ENCODE measurements around the gene DYNLT1.
"Not testable (repeated sequence)": the region's sequence is repeated elsewhere in the genome, so short reads cannot be mapped to it uniquely, and the experiment has no call there.

Gene DYNLT1

GRCh38 chr6:158662954-158663624 lies 18.5 kb upstream of the DYNLT1 start:
- DNase-seq, result peak; percentile 25

- no peak for DNase-seq
Observed at GRCh38 chr6:158662607-158662953, 18.0 kb upstream of the DYNLT1 start.

DNA sequence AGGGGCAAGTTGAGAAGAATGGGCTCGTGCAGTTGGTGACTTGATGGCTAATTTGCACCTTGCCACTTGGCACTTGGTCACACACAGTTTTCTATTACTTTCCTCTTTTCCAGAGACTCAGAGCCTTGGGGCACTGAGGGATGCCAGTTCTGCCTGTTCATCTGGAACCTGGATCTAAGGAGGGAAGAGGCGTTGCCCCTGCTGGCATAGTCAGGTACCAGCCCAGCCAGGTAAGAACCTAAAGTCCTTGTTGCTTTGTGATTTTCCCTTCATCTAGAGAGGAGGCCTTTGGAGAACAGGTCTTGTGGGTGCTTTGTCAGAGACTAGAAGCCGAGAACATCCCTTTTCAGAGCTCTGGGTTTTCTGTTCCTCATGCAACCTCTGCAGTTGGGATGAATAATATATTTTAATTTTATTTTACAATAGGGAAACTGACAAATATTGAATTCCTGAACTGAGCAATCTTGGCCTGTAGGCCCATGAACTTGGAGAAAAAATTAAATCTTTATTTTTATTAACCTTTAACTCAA lies 16.7 kb upstream of the DYNLT1 start:
- no peak for DNase-seq

DNA sequence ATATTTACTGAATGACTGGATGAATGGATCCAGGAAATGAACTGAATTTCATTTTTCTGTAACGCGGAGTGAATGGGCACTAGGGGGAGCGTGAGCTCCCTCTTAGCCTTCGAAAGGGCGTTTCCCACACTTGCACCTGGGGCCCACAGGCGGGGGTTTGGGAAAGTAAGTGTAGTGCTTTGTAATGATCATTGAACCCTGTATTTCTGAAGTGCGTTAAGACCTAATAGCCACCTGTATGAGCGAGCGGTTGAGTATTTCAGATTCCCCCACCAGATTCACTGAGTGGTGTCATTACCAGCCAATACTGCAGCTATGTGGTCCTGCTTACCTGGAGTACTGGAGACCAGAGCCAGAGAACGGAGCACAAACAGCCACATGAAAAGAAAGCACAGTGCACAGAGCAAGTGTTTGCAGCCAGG lies 15.8 kb upstream of the DYNLT1 start:
- no peak for DNase-seq

DNA sequence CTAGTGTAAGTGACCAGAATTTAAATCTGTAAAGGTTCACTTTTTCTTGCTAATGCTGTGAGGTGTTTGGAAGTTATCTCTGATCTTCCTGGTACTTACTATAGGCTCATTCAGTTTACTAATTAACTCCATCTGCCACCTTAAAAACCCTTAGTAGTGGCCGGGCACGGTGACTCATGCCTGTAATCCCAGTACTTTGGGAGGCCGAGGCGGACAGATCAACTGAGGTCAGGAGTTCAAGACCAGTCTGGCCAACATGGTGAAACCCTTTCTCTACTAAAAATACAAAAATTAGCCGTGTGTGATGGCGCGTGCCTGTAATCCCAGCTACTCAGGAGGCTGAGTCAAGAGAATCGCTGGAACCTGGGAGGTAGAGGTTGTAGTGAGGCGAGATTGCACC lies 12.4 kb upstream of the DYNLT1 start:
- DNase-seq, result not testable (repeated sequence)

- DNase-seq, result no peak
Observed at GRCh38 chr6:158655569-158656450, 11.3 kb upstream of the DYNLT1 start.

GRCh38 chr6:158654960-158655489 lies 10.5 kb upstream of the DYNLT1 start:
- no peak for DNase-seq

DNA sequence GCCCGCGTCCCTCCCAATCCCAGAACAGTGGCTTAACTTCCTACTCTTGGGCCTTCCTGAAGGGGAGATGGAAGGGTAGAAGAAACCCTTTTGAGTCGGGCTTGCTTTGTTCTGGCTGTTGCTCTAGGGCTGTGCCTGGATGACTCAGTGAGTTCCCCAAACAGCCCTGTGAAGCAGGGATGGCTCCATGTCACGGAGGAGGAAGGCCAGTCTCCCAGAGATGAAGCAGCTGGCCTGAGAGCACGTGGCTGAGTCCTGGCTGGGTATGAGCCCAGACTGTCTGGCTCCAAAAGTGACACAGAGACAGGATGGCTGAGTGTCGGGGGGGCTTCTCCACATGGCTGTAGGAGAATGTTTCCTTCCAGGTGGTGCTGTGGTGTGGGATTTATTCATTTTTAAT lies 10.0 kb upstream of the DYNLT1 start:
- no peak for DNase-seq

GRCh38 chr6:158653577-158654354 lies 9.2 kb upstream of the DYNLT1 start:
- DNase-seq, result no peak

DNA sequence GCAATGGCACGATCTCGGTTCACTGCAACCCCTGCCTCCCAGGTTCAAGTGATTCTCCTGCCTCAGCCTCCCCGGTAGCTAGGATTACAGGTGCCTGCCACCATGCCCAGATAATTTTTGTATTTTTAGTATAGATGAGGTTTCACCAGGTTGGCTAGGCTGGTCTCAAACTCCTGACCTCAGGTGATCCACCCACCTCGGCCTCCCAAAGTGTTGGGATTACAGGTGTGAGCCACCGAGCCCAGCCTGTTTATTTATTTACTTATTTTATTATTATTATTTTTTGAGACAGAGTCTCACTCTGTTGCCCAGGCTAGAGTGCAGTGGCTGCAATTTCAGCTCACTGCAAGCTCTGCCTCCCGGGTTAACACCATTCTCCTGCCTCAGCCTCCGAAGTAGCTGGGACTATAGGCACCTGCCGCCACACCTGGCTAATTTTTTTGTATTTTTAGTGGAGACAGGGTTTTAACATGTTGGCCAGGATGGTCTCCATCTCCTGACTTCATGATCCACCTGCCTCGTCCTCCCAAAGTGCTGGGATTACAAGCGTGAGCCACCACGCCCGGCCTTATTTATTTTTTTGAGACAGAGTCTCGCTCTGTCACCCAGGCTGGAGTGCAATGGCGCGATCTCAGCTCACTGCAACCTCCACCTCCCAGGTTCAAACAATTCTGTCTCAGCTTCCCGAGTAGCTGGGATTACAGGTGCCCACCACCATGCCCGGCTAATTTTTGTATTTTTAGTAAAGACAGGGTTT lies 7.6 kb upstream of the DYNLT1 start:
- not testable (repeated sequence) for DNase-seq

GRCh38 chr6:158649289-158650143 lies 5.0 kb upstream of the DYNLT1 start, which contains the start of gene SYTL3:
SYTL3 (plus strand) TSS chr6:158650054; CDS start chr6:158663269, 13,215 bp downstream.
- no peak for DNase-seq

DNA sequence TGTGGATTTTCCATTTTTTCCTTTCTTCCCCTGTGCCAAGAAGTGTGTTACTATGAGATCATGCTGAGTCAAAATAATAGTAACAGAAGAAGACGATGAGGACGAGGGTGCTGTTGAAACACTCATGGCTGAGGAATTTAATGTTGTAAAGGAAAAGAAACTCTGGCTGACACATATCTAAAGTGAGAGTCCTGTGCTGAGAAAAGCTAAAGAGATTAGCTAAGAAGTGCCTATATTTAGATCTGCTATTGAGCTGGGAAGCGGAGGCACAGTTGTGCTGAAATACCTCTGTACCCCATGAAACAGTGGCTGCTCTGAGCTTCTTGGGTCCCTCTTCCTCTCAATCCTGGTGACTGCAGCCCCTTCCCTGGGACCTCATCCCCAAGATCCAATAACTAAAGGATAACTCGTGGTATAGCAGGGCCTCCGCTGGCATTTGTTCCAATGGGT lies 4.2 kb upstream of the DYNLT1 start:
- no peak for DNase-seq

GRCh38 chr6:158647501-158647900 lies 3.0 kb upstream of the DYNLT1 start:
- DNase-seq, result no peak

- DNase-seq, result no peak
Observed at GRCh38 chr6:158646023-158646910, 1.7 kb upstream of the DYNLT1 start.

- DNase-seq, result no peak
Observed at GRCh38 chr6:158645064-158646022, 800 bp upstream of the DYNLT1 start.

GRCh38 chr6:158643836-158644230 lies 710 bp downstream of the DYNLT1 start:
- no peak for DNase-seq

DNA sequence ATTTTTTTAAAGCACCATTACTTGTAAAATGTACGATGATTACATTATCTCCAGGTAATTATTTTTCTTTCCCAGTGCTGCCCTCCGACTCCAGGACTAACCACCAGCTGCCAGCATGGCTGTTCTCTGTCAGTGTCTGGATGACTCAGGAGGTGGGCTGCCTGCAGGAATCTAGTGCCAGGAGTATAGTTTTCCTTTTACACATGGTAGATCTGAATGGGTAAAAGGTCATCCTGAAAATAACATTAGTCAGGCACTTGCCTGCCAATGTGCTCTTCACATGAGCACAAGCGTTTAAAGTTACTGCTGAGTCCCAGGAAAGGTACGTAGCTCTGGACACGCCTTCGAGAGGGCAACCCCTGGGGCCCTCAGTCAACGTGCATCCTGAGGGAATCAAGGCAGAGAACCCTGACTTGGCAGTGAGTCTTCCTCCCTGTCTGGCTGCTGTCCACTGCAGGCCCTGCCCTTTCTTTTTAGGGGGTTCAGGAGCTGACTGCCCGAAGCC lies 2.4 kb downstream of the DYNLT1 start:
- DNase-seq, result no peak

- no peak for DNase-seq
Observed at GRCh38 chr6:158640519-158640918, 4.0 kb downstream of the DYNLT1 start.

- DNase-seq, result no peak
Observed at GRCh38 chr6:158639056-158639455, 5.5 kb downstream of the DYNLT1 start.

Measured in NCI-H2227 treated with DMSO at 0.1 percent for 48 hours (cell line).